ENCODE measurements around the gene RTL1.

RTL1 gene

DNA sequence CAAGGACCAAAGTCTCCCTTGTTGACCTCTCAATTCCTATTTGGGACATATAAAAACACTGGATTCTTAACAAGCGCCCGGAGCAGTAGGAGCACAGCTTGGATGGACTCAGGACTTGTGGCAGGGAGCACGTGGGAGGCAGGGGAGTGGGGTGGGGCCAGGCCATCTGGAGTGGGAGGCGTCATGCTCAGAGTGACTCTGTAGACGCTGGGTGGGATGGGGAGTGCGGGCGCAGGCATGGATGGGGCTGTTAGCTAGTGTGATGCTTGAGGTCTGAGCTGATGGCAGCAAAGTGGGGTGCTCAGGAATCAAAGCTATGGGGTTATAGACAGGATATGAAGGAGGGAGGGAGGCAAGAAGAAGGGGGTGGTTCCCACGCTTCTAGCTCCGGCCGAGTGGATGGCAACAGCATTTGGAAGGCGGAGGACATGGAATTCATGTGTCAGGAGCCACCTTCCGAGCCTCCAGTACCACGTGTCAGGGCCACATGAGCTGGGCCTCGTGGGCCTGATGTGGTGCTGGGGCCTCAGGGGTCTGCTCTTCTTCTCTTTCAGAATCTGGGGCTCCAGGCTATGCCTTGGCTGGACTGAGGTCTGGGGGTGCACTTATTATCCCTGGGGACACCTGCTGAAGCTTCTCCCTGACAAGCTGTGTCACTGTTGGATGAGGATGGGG lies 51.4 kb downstream of the RTL1 start:
- Histone ChIP-seq H3K27me3 (replicated peaks; ENCODE audit: insufficient read depth, low read length) (peaks cover 28% of the 10 kb centered on the region), H3K79me2 (ENCODE audit: low read length) (no peaks in the 10 kb centered on the region), H3F3A (ENCODE audit: insufficient read depth, low read length) (no peaks in the 10 kb centered on the region), H3K4me2 (ENCODE audit: low read depth, low read length) (no peak overlapping the region), H3K27ac (ENCODE audit: low read length) (no peak overlapping the region), H3K9me3 (replicated peaks; ENCODE audit: insufficient read depth, low read length) (no peaks in the 10 kb centered on the region), H3K9ac (ENCODE audit: low read length) (no peak overlapping the region), H2AFZ (ENCODE audit: low read length) (no peak overlapping the region), H3K4me3 (ENCODE audit: low read length) (no peak overlapping the region), H3K4me1 (ENCODE audit: low read length) (no peaks in the 10 kb centered on the region), H4K20me1 (ENCODE audit: insufficient read depth, low read length) (no peaks in the 10 kb centered on the region), H3K9me2 (replicated peaks; ENCODE audit: insufficient read depth, low read length) (no peaks in the 10 kb centered on the region), H3K36me3 (replicated peaks; ENCODE audit: insufficient read depth, low read length) (no peaks in the 10 kb centered on the region)
- TF ChIP-seq CTCF (IDR thresholded peaks at IDR 0.05; ENCODE audit: low read length) (no peak), EZH2 (optimal IDR thresholded peaks at IDR 0.05; ENCODE audit: low read depth, low read length) (no peak), EZH2phosphoT487 (IDR thresholded peaks at IDR 0.05; ENCODE audit: low read length) (no peak)
- DNase-seq = no peak

GRCh38 chr14:100851586-100851916 lies 52.0 kb downstream of the RTL1 start:
- DNase-seq = no peak
- Histone ChIP-seq H2AFZ (ENCODE audit: low read length) (no peak overlapping the region), H3F3A (ENCODE audit: insufficient read depth, low read length) (no peaks in the 10 kb centered on the region), H3K27me3 (replicated peaks; ENCODE audit: insufficient read depth, low read length) (peaks cover 33% of the 10 kb centered on the region), H3K4me2 (ENCODE audit: low read depth, low read length) (no peak overlapping the region), H3K79me2 (ENCODE audit: low read length) (no peaks in the 10 kb centered on the region), H3K9me3 (replicated peaks; ENCODE audit: insufficient read depth, low read length) (no peaks in the 10 kb centered on the region), H3K27ac (ENCODE audit: low read length) (no peak overlapping the region), H3K4me1 (ENCODE audit: low read length) (no peaks in the 10 kb centered on the region), H4K20me1 (ENCODE audit: insufficient read depth, low read length) (no peaks in the 10 kb centered on the region), H3K4me3 (ENCODE audit: low read length) (no peak overlapping the region), H3K36me3 (replicated peaks; ENCODE audit: insufficient read depth, low read length) (no peaks in the 10 kb centered on the region), H3K9me2 (replicated peaks; ENCODE audit: insufficient read depth, low read length) (no peaks in the 10 kb centered on the region), H3K9ac (ENCODE audit: low read length) (no peak overlapping the region)
- TF ChIP-seq CTCF (IDR thresholded peaks at IDR 0.05; ENCODE audit: low read length) = no peak
- TF ChIP-seq EZH2 (optimal IDR thresholded peaks at IDR 0.05; ENCODE audit: low read depth, low read length) = no peak
- TF ChIP-seq EZH2phosphoT487 (IDR thresholded peaks at IDR 0.05; ENCODE audit: low read length) = no peak

GRCh38 chr14:100850841-100851585 lies 52.5 kb downstream of the RTL1 start:
- H3K4me2 ChIP-seq (ENCODE audit: low read depth, low read length) = no peak overlapping the region
- no peak overlapping the region for H3K4me3 ChIP-seq (ENCODE audit: low read length)
- TF ChIP-seq CTCF (IDR thresholded peaks at IDR 0.05; ENCODE audit: low read length) = peak; percentile 66
- TF ChIP-seq EZH2phosphoT487 (IDR thresholded peaks at IDR 0.05; ENCODE audit: low read length) = no peak
- no peak for TF ChIP-seq EZH2 (optimal IDR thresholded peaks at IDR 0.05; ENCODE audit: low read depth, low read length)

More at GRCh38 chr14:100850841-100851585, 52.5 kb downstream of the RTL1 start:
- Histone ChIP-seq H3K9ac (ENCODE audit: low read length) (no peak overlapping the region), H3K4me1 (ENCODE audit: low read length) (no peaks in the 10 kb centered on the region), H3K36me3 (replicated peaks; ENCODE audit: insufficient read depth, low read length) (no peaks in the 10 kb centered on the region), H3F3A (ENCODE audit: insufficient read depth, low read length) (no peaks in the 10 kb centered on the region), H3K27ac (ENCODE audit: low read length) (no peak overlapping the region), H3K27me3 (replicated peaks; ENCODE audit: insufficient read depth, low read length) (peaks cover 33% of the 10 kb centered on the region), H3K9me2 (replicated peaks; ENCODE audit: insufficient read depth, low read length) (no peaks in the 10 kb centered on the region), H2AFZ (ENCODE audit: low read length) (no peak overlapping the region), H3K9me3 (replicated peaks; ENCODE audit: insufficient read depth, low read length) (no peaks in the 10 kb centered on the region), H3K79me2 (ENCODE audit: low read length) (no peaks in the 10 kb centered on the region), H4K20me1 (ENCODE audit: insufficient read depth, low read length) (no peaks in the 10 kb centered on the region)
- DNase-seq = peak; percentile 41
